ENCODE data around the gene KIF5A. TPM values are rescaled to one million over a fixed set of nuclear protein-coding genes. Genes with fewer than 3 reads are reported as not detected.

KIF5A gene
- total and polyA plus RNA-seq, 2 of the 13 experiments (the other 11 are each of a cell fraction or from before 2014, with no cell fraction given), result 1.6 to 11.9 TPM

- 0 out of 2 replicates have a peak, but pooled peaks have one; percentile 32 for TF ChIP-seq ATF2 (CRISPR knock-in tag; IDR thresholded peaks at IDR 0.05)
- TF ChIP-seq KDM1A (CRISPR knock-in tag; IDR thresholded peaks at IDR 0.05), result no peak
- no peak for TF ChIP-seq SIN3B (IDR thresholded peaks at IDR 0.05; ENCODE audit: low read length)
- TF ChIP-seq GATAD1 (CRISPR knock-in tag; IDR thresholded peaks at IDR 0.05), result peak; percentile 13; the same call in 1 of the 2 replicates
- no peak for TF ChIP-seq ZNF7 (CRISPR knock-in tag; IDR thresholded peaks at IDR 0.05)
- TF ChIP-seq DMAP1 (CRISPR knock-in tag; IDR thresholded peaks at IDR 0.05), result peak; percentile 15; the same call in 1 of the 2 replicates
Measured at GRCh38 chr12:57522887-57523705, 26.7 kb upstream of the KIF5A start (continued).

GRCh38 chr12:57523706-57524614, 25.9 kb upstream of the KIF5A start:
- H3K36me3 ChIP-seq (replicated peaks in 1 of 2; ENCODE audit: control insufficient read depth in 1 of 2, insufficient read depth in 2 of 2, low read length in 2 of 2), result peaks cover 17 to 46% of the 10 kb centered on the region in 2 experiments; a peak in 4 of 5 replicates
- peaks cover 33% of the 10 kb centered on the region for H3K4me1 ChIP-seq (ENCODE audit: insufficient read depth, low read length)
- WGBS (ENCODE audit: low lambda C conversion rate), result 58% methylated on average over 11 of the region's 14 CpGs
- H3K4me3 ChIP-seq (replicated peaks in 1 of 3; ENCODE audit: insufficient read depth in 1 of 3, low read depth in 2 of 3, low read length in 3 of 3), result peak overlapping the region; percentile 89 to 93 (median 89)
- peak overlapping the region; percentile 89 for H3K9ac ChIP-seq (ENCODE audit: insufficient read depth, low read depth, low read length)
- H3K9me3 ChIP-seq (ENCODE audit: low read length), result no peaks in the 10 kb centered on the region
- FAIRE-seq (no peak), ATAC-seq (no peak), DNase-seq (ENCODE audit: low spot score) (no peak)
- POLR2A ChIA-PET, result interaction anchor here (0.7 to 3.0 kb wide), 14 partner anchors 8 to 87 kb away, joined by 3 to 21 read pairs (median 4); partner anchors contain the start of genes ARHGEF25, DCTN2 and INHBE
- CTCF ChIA-PET (ENCODE audit: low intra/inter-chr PET ratio, low total read pairs), result no interaction called here
- H2AFZ ChIP-seq (ENCODE audit: low read length), result no peak overlapping the region
- H3K4me2 ChIP-seq (ENCODE audit: low read depth, low read length), result peak overlapping the region; percentile 91
- no TSS peak for BruUV-seq (replicated peaks)
- H3K27me3 ChIP-seq (ENCODE audit: control insufficient read depth in 1 of 2, insufficient read depth in 2 of 2, low read length in 2 of 2), result no peaks in the 10 kb centered on the region; a peak in 1 of 5 replicates
- peak overlapping the region; percentile 85 for H3K27ac ChIP-seq (ENCODE audit: extremely low read length, insufficient read depth, low read length)
- in situ Hi-C loops (cut with HindIII; ENCODE audit: extremely low pct_ligation_motif_present, low pct_unique_long_range_greater_than_20kb), result no loop called here
- peaks cover 12% of the 10 kb centered on the region for H4K20me1 ChIP-seq (ENCODE audit: insufficient read depth, low read length)
- intact Hi-C loops (cut with micrococcal nuclease; ENCODE audit: unreplicated experiment), result loop anchor here (1.0 to 5.0 kb wide), 2 partner anchors 55 to 98 kb away; no protein-coding TSS in a partner anchor
- peaks cover 28% of the 10 kb centered on the region for H3K79me2 ChIP-seq (ENCODE audit: insufficient read depth, low read length)
- TF ChIP-seq FOXO4 (CRISPR knock-in tag; conservative IDR thresholded peaks at IDR 0.05), result 0 out of 2 replicates have a peak, but pooled peaks have one; percentile 56
- no peak for TF ChIP-seq RFXANK (CRISPR knock-in tag; IDR thresholded peaks at IDR 0.05)
- no peak for TF ChIP-seq ZNF432 (CRISPR knock-in tag; IDR thresholded peaks at IDR 0.05; ENCODE audit: borderline replicate concordance)
- no peak for TF ChIP-seq ZNF691 (CRISPR knock-in tag; IDR thresholded peaks at IDR 0.05; ENCODE audit: borderline replicate concordance, low read depth)
- no peak for TF ChIP-seq ZNF839 (CRISPR knock-in tag; IDR thresholded peaks at IDR 0.05; ENCODE audit: borderline replicate concordance)
- no peak for TF ChIP-seq ZNF83 (CRISPR knock-in tag; IDR thresholded peaks at IDR 0.05; ENCODE audit: borderline replicate concordance)
- TF ChIP-seq FOSL1 (CRISPR knock-in tag; IDR thresholded peaks at IDR 0.05; ENCODE audit: borderline replicate concordance), result no peak
- TF ChIP-seq ZNF629 (CRISPR knock-in tag; conservative IDR thresholded peaks at IDR 0.05), result 0 out of 2 replicates have a peak, but pooled peaks have one; percentile 19
